HG03439 (cell line): ENCODE results near the gene NLRC5.
"Not testable (repeated sequence)": the region's sequence is repeated elsewhere in the genome, so short reads cannot be mapped to it uniquely, and the experiment has no call there.

Source experiments
- ATAC-seq: cut with Tn5 transposase; IDR thresholded peaks from one replicate; pipeline ENCODE4 v1.9.1; 2021; ENCODE audit warnings: mild to moderate bottlenecking, moderate library complexity; ENCODE audit not compliant: unreplicated experiment

NLRC5 gene

GRCh38 chr16:57042157-57043111, 53.1 kb downstream of the NLRC5 start:
- ATAC-seq: peak; percentile 68

GRCh38 chr16:57043248-57043647, 53.9 kb downstream of the NLRC5 start:
- no peak for ATAC-seq

- ATAC-seq: no peak
Measured at GRCh38 chr16:57044931-57045693, 55.8 kb downstream of the NLRC5 start.

GRCh38 chr16:57045694-57046381, 56.5 kb downstream of the NLRC5 start:
- peak; percentile 28 for ATAC-seq

- ATAC-seq: no peak
Measured at GRCh38 chr16:57048095-57048494, 58.7 kb downstream of the NLRC5 start.

GRCh38 chr16:57049678-57050077, 60.3 kb downstream of the NLRC5 start:
- ATAC-seq: peak; percentile 48

GRCh38 chr16:57051696-57052228, 62.4 kb downstream of the NLRC5 start:
- no peak for ATAC-seq

- no peak for ATAC-seq
Measured at GRCh38 chr16:57053206-57053605, 63.8 kb downstream of the NLRC5 start.

GRCh38 chr16:57054338-57054737, 65.0 kb downstream of the NLRC5 start:
- no peak for ATAC-seq

- ATAC-seq: no peak
Measured at GRCh38 chr16:57054771-57055170, 65.4 kb downstream of the NLRC5 start.

- ATAC-seq: no peak
Measured at GRCh38 chr16:57055671-57056070, 66.3 kb downstream of the NLRC5 start.

GRCh38 chr16:57058291-57058861, 69.0 kb downstream of the NLRC5 start:
- no peak for ATAC-seq

- no peak for ATAC-seq
Measured at GRCh38 chr16:57060323-57061083, 71.1 kb downstream of the NLRC5 start.

- ATAC-seq: no peak
Measured at GRCh38 chr16:57061084-57061905, 71.9 kb downstream of the NLRC5 start.

- no peak for ATAC-seq
Measured at GRCh38 chr16:57062329-57062728, 73.0 kb downstream of the NLRC5 start.

- ATAC-seq: not testable (repeated sequence)
Measured at GRCh38 chr16:57063189-57063588, 73.8 kb downstream of the NLRC5 start.

GRCh38 chr16:57064995-57065394, 75.6 kb downstream of the NLRC5 start:
- ATAC-seq: no peak

GRCh38 chr16:57066625-57067024, 77.3 kb downstream of the NLRC5 start:
- ATAC-seq: no peak

GRCh38 chr16:57067347-57067746, 78.0 kb downstream of the NLRC5 start:
- no peak for ATAC-seq
